Glutamatergic neuron (in vitro differentiated cells): ENCODE results near the gene MTMR4. TPM values are rescaled to one million over a fixed set of nuclear protein-coding genes. Genes with fewer than 3 reads are reported as not detected.

Source experiments
- DNase-seq: peaks from one replicate; pipeline ENCODE4 v3.0.0; 2022
- H3K27ac Mint-ChIP-seq: one replicate; pipeline ENCODE4 v1.8.0; 2020; ENCODE audit warnings: mild to moderate bottlenecking, mixed read lengths, inconsistent platforms; ENCODE audit not compliant: unreplicated experiment
- H3K27me3 Mint-ChIP-seq: one replicate; pipeline ENCODE4 v1.8.0; 2020; ENCODE audit warnings: mild to moderate bottlenecking, moderate library complexity, mixed read lengths, inconsistent platforms; ENCODE audit not compliant: unreplicated experiment
- H3K36me3 Mint-ChIP-seq: one replicate; pipeline ENCODE4 v1.8.0; 2020; ENCODE audit warnings: mild to moderate bottlenecking, mixed read lengths, inconsistent platforms; ENCODE audit not compliant: unreplicated experiment
- H3K4me1 Mint-ChIP-seq: one replicate; pipeline ENCODE4 v1.8.0; 2020; ENCODE audit warnings: mild to moderate bottlenecking, low read depth, mixed read lengths, inconsistent platforms; ENCODE audit not compliant: unreplicated experiment
- H3K4me3 Mint-ChIP-seq: one replicate; pipeline ENCODE4 v1.8.0; 2020; ENCODE audit warnings: mild to moderate bottlenecking, mixed read lengths, inconsistent platforms; ENCODE audit not compliant: unreplicated experiment
- H3K9me3 Mint-ChIP-seq: one replicate; pipeline ENCODE4 v1.8.0; 2020; ENCODE audit warnings: mild to moderate bottlenecking, moderate library complexity, mixed read lengths, inconsistent platforms; ENCODE audit not compliant: unreplicated experiment
- CTCF ChIP-seq: fragments of 200-600 bp; sonication (generic); IDR thresholded peaks from one replicate; pipeline ENCODE4 v1.5.0; 2021; ENCODE audit not compliant: partially characterized antibody, unreplicated experiment
- total RNA-seq: library from RNA; stranded (reverse); fragmentation: NEBNext Ultra II Directional; extraction: Animal tissue kit (Norgen Biotek cat#: 25700); gene quantifications from one replicate; pipeline ENCODE4 v1.2.1, GENCODE V29; 2021; ENCODE audit not compliant: unreplicated experiment

Gene MTMR4
- total RNA-seq, 1 donor from 2014 or later = 152 TPM

- Mint-ChIP-seq H3K27me3 (no peaks in the 10 kb centered on the region), H3K4me3 (no peak overlapping the region), H3K9me3 (no peaks in the 10 kb centered on the region), H3K4me1 (no peaks in the 10 kb centered on the region), H3K27ac (no peak overlapping the region), H3K36me3 (no peaks in the 10 kb centered on the region)
- no peak for DNase-seq
- no peak for TF ChIP-seq CTCF
Measured at GRCh38 chr17:58498177-58498828, 16.1 kb downstream of the MTMR4 start.

GRCh38 chr17:58493506-58493905, 20.9 kb downstream of the MTMR4 start:
- Mint-ChIP-seq H3K4me1 (no peaks in the 10 kb centered on the region), H3K36me3 (peaks cover 7% of the 10 kb centered on the region), H3K27ac (no peak overlapping the region), H3K4me3 (no peak overlapping the region), H3K9me3 (peaks cover 1% of the 10 kb centered on the region), H3K27me3 (no peaks in the 10 kb centered on the region)
- no peak for DNase-seq
- no peak for TF ChIP-seq CTCF

- Mint-ChIP-seq H3K4me3 (no peak overlapping the region), H3K36me3 (peaks cover 7% of the 10 kb centered on the region), H3K9me3 (peaks cover 3% of the 10 kb centered on the region), H3K4me1 (no peaks in the 10 kb centered on the region), H3K27ac (no peak overlapping the region), H3K27me3 (no peaks in the 10 kb centered on the region)
- no peak for TF ChIP-seq CTCF
- DNase-seq = no peak
Measured at GRCh38 chr17:58492238-58493121, 22.0 kb downstream of the MTMR4 start.

GRCh38 chr17:58491510-58492045, 22.9 kb downstream of the MTMR4 start:
- Mint-ChIP-seq H3K36me3 (peaks cover 7% of the 10 kb centered on the region), H3K27me3 (no peaks in the 10 kb centered on the region), H3K4me3 (no peak overlapping the region), H3K4me1 (no peaks in the 10 kb centered on the region), H3K9me3 (peaks cover 3% of the 10 kb centered on the region), H3K27ac (no peak overlapping the region)
- TF ChIP-seq CTCF = no peak
- DNase-seq = no peak
